Gastroesophageal sphincter (tissue), 3 donors: ENCODE measurements around the gene SLC33A1.

Experiments
- EP300 ChIP-seq: sonication (generic); formaldehyde crosslinking; IDR thresholded peaks from one replicate; pipeline ENCODE4 v1.6.1; 2017; ENCODE audit warnings: antibody characterized with exemption, mild to moderate bottlenecking
- POLR2A ChIP-seq, 2 donors: fragments of 450-650 bp; IDR thresholded peaks; one replicate each; pipeline ENCODE4 v1.6.1; 2017; ENCODE audit warnings: antibody characterized with exemption in 2 of 2, mild to moderate bottlenecking in 2 of 2, moderate library complexity in 1 of 2
- POLR2AphosphoS5 ChIP-seq: sonication (generic); formaldehyde crosslinking; IDR thresholded peaks from one replicate; pipeline ENCODE4 v1.6.1; 2017; ENCODE audit warnings: antibody characterized with exemption
- TF ChIP-seq, protein P1 (sequence below), 4 experiments: fragments of 200-600 bp in 2 of 4; fragments of 450-650 bp in 2 of 4; sonication (generic) in 1 of 4; IDR thresholded peaks; one replicate each; pipeline ENCODE4 v1.5.1; 2017 to 2019; ENCODE audit warnings: antibody characterized with exemption in 4 of 4, mild to moderate bottlenecking in 2 of 4, moderate library complexity in 2 of 4

DNA sequence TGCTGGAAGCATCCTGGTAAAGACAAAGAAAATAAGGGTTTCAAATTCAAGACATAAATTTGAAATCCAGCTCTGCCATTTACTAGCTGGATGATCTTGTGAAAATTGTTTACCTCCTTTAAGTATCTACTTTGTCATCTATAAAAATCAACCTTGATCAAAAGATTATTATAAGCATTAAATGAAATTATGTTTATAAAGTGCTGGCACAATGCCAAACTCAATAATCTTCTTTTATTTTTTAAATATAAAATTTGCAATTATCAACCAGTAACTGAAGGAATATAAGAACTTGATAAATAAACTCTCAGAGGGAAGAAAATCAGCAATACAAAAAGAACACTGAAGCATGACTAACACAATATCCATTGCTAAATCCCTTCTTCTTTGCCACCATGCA, 73.9 kb downstream of the SLC33A1 start:
- TF ChIP-seq, protein P1, sequence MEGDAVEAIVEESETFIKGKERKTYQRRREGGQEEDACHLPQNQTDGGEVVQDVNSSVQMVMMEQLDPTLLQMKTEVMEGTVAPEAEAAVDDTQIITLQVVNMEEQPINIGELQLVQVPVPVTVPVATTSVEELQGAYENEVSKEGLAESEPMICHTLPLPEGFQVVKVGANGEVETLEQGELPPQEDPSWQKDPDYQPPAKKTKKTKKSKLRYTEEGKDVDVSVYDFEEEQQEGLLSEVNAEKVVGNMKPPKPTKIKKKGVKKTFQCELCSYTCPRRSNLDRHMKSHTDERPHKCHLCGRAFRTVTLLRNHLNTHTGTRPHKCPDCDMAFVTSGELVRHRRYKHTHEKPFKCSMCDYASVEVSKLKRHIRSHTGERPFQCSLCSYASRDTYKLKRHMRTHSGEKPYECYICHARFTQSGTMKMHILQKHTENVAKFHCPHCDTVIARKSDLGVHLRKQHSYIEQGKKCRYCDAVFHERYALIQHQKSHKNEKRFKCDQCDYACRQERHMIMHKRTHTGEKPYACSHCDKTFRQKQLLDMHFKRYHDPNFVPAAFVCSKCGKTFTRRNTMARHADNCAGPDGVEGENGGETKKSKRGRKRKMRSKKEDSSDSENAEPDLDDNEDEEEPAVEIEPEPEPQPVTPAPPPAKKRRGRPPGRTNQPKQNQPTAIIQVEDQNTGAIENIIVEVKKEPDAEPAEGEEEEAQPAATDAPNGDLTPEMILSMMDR (IDR thresholded peaks at IDR 0.05), result no peak
- TF ChIP-seq POLR2A (IDR thresholded peaks at IDR 0.05) (no peak), POLR2AphosphoS5 (no peak), EP300 (no peak)
